H1 (cell line): ENCODE data around the gene ZDHHC11B. TPM values are rescaled to one million over a fixed set of nuclear protein-coding genes. Genes with fewer than 3 reads are reported as not detected.

Experiments used
- CHD1 ChIP-seq: IDR thresholded peaks from 2 replicates; pipeline ENCODE4 v1.6.1; 2012; ENCODE audit warnings: low read depth, low read length, improper control_type of control experiment
- GABPA ChIP-seq: IDR thresholded peaks from 2 replicates; pipeline ENCODE4 v1.6.1; 2011; ENCODE audit warnings: mild to moderate bottlenecking, low read length, moderate library complexity, borderline replicate concordance; ENCODE audit not compliant: insufficient read depth
- SIX5 ChIP-seq: IDR thresholded peaks from 2 replicates; pipeline ENCODE4 v1.6.1; 2011; ENCODE audit warnings: mild to moderate bottlenecking, low read depth, low read length
- polyA plus RNA-seq, 7 experiments: library from polyadenylated mRNA; depleted of rRNA in 3 of 7; stranded (reverse) in 5 of 7; unstranded in 2 of 7; fragments of >200 nt in 5 of 7; fragments of 200-250 nt in 2 of 7; gene quantifications; 1 replicate in 5 of 7; 2 replicates in 1 of 7; 4 replicates in 1 of 7; pipeline versions ENCODE4 v1.2.1 to v1.2.3, GENCODE V29; 2011 to 2013; ENCODE audit warnings: missing spikeins in 2 of 7, mixed read lengths in 2 of 7
- total RNA-seq: library from RNA; stranded (reverse); fragmentation: NEBNext Ultra II Directional; extraction: Animal tissue kit (Norgen Biotek cat#: 25700); gene quantifications from 2 replicates; pipeline ENCODE4 v1.2.1, GENCODE V29; 2021
- TF ChIP-seq, protein P1 (sequence below): IDR thresholded peaks from 2 replicates; pipeline ENCODE4 v1.6.1; 2012; ENCODE audit warnings: inconsistent platforms

Gene ZDHHC11B
- total and polyA plus RNA-seq, 2 of the 8 experiments (the other 6 are each of a cell fraction or from before 2014, with no cell fraction given) = 0.29 to 2.5 TPM

DNA sequence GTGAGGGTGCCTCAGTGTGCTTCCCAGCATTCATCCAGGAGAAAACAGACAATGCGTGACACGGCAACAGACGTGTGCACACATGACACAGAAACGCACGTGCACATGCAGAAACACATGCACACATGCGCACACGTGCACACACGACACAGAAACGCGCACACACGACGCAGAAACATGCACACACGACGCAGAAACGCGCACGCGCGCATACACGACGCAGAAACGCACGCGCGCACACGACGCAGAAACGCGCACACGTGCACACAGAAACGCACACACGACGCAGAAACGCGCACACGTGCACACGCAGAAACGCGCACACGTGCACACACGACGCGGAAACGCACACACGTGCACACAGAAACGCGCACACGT, 107.8 kb downstream of the ZDHHC11B start (continued):
- TF ChIP-seq CHD1 (no peak), SIX5 (no peak), GABPA (no peak)
- TF ChIP-seq, protein P1, sequence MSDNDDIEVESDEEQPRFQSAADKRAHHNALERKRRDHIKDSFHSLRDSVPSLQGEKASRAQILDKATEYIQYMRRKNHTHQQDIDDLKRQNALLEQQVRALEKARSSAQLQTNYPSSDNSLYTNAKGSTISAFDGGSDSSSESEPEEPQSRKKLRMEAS = no peak
- TF ChIP-seq, all 59 proteins: peak for 0
